AG09319 (cell line): ENCODE data around the gene DNAJA3.
A peak's percentile ranks its signal among the peaks of the same experiment; 100 is the strongest.

ENCODE experiments used
- DNase-seq: peaks from one replicate; pipeline ENCODE4 v3.0.0-alpha.2; 2010; ENCODE audit warnings: low read depth; ENCODE audit errors: extremely low read depth
- TF ChIP-seq, protein P1 (sequence below): IDR thresholded peaks from 2 replicates; pipeline ENCODE4 v1.5.1; 2011; ENCODE audit warnings: low read depth, mild to moderate bottlenecking, inconsistent platforms, low read length, moderate library complexity

Gene DNAJA3

DNA sequence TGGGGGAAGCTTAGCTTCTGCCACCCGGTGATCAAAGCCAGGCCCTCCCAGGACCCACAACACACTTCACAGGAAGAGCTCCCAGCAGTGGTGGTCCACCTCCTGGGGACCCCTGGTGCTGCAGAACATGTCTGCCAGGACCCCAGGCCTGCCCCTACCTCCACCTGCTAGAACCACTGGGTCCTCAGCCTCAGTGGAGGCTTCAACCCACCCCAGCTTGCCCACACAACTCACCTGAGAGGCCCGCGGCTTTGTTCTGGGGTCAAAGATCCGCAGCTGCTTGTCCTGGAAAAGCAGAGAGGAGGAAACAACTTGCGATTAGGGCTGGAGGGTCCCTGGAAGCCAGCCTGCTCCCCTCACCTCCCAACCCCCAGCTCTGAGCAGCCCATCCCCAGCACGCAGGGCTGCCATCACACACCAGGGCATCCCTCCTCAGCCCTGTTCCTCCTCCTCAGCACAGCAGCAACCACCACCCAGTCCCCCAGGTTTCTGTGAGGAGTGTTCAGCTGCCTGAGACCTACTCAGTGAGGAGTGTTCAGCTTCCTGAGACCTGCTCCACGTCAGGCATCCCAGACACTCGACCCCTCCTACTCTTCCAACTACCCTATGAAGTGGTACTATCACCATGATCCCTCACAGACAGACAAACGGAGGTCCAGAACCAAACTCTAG is 30.5 kb upstream of the DNAJA3 start:
- TF ChIP-seq, protein P1, sequence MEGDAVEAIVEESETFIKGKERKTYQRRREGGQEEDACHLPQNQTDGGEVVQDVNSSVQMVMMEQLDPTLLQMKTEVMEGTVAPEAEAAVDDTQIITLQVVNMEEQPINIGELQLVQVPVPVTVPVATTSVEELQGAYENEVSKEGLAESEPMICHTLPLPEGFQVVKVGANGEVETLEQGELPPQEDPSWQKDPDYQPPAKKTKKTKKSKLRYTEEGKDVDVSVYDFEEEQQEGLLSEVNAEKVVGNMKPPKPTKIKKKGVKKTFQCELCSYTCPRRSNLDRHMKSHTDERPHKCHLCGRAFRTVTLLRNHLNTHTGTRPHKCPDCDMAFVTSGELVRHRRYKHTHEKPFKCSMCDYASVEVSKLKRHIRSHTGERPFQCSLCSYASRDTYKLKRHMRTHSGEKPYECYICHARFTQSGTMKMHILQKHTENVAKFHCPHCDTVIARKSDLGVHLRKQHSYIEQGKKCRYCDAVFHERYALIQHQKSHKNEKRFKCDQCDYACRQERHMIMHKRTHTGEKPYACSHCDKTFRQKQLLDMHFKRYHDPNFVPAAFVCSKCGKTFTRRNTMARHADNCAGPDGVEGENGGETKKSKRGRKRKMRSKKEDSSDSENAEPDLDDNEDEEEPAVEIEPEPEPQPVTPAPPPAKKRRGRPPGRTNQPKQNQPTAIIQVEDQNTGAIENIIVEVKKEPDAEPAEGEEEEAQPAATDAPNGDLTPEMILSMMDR = no peak
- no peak for DNase-seq

DNA sequence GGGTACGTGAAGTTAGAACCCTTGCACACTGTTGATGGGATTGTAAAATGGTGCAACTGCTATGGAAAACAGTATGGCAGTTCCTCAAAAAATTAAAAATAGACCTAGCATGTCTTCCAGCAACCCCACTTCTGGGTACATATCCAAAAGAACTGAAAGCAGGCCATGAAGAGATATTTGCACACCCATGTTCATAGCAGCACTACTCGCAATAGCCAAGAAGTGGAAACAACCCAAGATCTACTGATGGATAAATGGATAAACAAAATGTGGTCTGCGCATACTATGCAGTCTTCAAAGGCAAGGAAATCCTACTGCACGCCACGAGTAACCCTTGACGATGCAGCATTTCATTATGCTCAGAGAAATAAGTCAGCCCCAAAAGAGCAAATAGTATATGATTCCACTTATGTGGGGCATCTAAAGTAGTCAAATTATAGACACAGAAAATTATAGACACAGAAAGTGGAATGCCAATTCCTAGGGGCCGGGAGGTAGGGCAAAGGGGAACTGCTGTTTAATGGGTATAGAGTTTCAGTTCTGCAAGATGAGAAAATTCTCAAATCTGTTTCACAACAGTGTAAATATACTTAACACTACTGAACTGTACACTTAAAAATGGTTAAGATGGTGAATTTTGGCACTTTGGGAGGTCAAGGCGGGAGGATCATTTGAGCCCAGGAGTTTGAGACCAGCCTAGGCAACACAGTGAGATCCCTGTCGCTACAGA is 26.5 kb upstream of the DNAJA3 start:
- TF ChIP-seq, protein P1 = no peak
- no peak for DNase-seq

DNA sequence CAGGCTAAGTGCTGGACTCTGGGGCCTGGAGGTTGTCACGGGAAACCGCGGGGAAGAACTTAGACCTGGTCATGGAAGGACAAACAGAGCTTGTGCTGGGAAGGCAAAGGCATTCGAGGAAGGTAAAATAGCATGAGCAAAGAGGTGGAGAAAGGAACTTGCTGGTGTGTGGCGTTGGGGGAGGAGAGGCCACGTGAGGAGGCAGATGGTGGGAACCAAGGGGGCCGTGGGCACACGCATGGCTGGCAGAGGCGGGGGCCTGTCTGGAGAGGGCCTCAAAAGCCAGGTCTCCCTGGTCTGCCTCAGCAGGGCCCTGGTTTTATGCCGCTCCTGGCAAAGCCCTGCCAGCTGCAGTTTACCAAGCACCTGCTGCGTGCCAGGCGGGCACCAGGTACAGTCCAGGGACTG is 24.6 kb upstream of the DNAJA3 start:
- TF ChIP-seq, protein P1 = no peak
- no peak for DNase-seq

DNA sequence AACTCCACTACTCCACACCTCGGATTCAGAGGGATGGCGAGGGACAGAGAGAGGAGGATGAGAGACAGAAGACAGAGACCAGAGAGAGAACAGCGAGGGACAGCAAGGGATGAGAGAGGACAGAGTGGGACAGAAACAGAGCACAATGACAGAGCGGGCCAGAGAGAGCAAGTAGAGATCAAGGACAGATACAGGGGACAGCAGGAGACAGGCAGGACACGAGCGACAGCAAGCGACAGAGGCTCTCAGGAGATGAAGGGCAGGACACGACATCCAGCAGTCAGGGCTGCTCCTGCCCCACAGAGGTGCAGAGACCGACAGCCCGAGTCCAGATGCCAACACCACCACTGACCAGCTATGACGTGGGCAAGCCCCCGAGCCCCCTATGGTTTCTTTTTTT is 24.2 kb upstream of the DNAJA3 start:
- DNase-seq = no peak
- TF ChIP-seq, protein P1 = no peak

DNA sequence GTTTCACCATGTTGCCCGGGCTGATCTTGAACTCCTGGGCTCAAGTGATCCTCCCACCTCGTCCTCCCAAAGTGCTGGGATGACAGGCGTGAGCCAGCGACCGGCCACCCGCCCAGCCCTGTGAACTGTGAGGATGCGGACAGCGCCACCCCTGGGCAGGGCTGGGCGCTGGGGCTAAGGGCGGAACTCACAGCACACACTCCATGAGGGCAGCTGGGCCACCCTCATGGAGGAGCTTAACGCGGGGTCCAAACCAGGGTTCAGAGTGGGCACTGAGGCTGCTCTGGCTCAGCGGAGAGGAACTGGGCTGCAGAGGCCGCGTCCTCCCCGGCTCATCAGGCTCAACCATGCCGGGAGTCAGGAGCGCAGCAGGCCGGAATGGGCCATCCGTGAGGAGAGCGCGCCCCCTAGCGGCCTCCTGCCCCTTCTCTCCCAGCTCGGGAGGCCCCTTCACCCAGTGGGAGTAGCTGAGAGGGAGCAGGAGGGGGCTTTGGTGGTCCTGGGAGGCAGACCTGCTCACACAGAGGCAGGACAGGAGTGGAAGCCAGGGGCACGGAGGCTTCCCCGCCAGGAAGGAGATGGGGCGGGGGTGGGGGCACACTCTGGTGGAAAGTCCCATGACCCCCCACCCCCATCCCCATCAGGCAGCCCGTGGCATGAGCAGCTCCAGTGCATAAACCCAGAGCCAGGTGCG is 23.1 kb upstream of the DNAJA3 start:
- TF ChIP-seq, protein P1 = peak; percentile 86
- no peak for DNase-seq

DNA sequence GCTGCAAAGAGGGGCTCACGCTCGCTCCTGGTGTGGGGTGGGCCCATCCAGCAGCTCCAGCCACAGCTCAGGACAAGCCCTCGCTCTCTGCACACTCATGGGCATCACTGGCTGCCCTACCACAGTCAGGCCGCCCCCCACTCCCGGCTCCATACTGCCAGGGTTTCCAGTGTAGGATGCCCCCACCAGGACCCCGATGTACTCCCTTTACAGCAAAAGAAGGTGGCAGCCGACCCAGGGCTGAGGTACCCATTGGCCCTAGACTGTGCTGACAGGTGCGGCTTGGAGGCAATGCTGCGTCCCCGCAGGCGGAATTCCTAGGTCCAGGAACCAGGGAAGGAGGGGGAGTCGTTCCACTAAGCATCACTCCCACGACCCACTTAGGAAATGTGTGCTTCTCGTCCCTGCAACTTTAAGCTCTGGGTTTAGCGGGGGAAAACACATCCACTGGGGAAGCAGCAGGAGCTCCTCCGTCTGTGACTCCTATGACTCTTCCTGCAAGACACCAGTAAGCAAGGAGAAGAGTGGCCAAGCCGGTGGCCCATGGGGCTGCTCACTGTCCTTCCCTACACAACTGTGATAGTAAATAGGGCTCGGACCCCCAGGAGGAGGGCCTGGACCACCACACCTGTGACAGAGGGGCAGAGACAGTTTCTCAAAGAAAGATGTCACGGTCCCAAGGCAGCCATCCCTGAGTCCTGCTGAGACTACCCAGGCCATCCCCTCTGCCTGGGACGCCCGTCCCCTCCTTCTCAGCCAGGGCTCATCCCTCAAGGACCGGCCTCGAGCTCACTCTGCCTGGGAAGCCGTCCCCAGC is 22.3 kb upstream of the DNAJA3 start:
- DNase-seq = no peak
- TF ChIP-seq, protein P1 = no peak
